IPS-11a (cell line): ENCODE data around the gene IL17REL.
A peak's percentile ranks its signal among the peaks of the same experiment; 100 is the strongest.

Source experiments
- H3K4me3 ChIP-seq: one replicate; pipeline ENCODE4 v1.5.1; 2013; ENCODE audit warnings: low read depth, low read length, control low read depth

Gene IL17REL

DNA sequence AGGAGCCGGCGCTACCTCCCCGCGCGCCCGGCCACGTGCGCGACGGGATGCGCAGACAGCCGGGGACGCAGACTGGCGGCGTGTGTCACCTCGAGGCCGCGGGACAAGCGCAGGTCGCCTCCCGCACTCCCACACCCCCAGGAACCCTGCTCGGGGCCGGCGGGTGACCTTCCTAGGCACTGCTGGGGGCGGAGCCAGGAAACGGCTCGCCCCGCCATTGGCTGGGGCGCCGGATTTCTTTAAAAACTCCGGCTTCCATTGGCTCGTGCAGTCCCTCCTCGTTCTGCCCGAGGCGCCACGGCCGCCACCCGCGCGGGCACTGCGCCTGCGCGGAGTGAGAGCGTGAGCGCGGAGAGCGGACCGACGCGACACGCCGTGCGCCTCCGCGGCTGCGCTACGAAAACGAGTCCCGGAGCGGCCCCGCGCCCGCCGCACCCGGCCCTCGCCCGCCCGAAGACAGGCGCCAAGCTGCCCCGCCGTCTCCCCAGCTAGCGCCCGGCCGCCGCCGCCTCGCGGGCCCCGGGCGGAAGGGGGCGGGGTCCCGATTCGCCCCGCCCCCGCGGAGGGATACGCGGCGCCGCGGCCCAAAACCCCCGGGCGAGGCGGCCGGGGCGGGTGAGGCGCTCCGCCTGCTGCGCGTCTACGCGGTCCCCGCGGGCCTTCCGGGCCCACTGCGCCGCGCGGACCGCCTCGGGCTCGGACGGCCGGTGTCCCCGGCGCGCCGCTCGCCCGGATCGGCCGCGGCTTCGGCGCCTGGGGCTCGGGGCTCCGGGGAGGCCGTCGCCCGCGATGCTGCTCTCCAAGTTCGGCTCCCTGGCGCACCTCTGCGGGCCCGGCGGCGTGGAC lies 52.2 kb downstream of the IL17REL start, which contains the start of gene PIM3:
PIM3 (plus strand) TSS at position 614 of the 846 bp plus-strand sequence; CDS start at position 790, 176 bp downstream.
- H3K4me3 ChIP-seq = peak within 1 kb of the TSS; percentile 72

DNA sequence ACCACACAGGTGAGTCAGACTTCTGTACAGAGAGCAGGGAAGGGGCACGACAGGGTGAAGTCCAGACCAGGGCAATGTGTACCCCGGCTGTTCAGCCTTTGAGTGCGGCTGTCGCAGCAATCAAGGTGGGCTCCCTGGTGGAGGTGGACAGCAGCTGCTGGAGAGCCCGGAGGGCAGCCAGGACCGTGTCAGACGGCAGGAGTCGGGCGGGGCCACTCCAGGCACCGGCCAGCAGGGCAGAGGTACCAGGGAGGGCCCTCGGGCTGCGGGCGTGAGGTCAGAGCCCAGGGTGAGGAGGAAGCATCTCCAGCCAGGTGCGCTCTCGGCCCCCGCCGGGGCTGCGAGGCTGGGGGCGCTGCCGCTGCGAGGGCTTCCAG lies 52.8 kb downstream of the IL17REL start:
- peak overlapping the region; percentile 72 for H3K4me3 ChIP-seq

DNA sequence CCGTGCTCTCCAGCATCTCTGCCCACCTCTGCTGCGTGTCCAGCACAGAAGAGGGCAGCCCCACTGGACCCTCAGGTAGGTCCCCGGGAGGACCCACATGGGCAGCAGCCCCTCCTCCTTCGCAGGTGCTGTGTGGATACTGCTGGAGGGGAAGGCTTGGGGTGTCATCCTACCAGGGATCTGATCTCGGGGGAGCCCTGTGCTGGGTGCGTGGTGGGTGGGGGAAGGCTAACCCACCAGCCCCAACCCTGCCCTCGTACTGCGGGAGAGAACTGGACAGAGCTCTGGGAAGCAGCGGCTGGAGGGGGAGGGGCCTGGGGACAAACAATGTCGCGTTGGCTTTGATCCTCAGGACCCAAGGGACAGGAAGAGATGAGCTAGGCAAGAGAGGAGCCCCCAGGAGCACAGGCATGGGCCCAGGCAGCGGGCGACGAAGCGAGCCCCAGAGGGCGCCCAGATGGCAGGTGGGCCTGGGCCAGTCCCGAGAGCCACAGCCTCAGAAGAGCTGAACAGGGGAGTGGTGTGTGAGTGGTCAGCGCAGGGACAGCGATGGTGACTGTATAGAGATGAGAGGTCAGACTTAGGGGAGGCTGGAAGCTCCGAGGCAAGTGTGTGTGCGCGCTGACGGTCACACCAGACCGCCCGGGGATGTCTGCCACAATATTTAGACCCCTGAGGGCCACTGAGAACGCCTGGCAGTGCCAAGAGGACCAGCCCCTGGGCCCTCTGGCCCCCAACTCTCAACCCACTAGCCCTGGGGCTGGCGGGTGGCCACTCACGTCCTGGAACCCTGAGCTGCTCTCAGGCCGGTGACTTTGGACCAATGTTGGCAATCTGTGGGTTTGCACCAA lies 53.4 kb downstream of the IL17REL start:
- no peak overlapping the region for H3K4me3 ChIP-seq

DNA sequence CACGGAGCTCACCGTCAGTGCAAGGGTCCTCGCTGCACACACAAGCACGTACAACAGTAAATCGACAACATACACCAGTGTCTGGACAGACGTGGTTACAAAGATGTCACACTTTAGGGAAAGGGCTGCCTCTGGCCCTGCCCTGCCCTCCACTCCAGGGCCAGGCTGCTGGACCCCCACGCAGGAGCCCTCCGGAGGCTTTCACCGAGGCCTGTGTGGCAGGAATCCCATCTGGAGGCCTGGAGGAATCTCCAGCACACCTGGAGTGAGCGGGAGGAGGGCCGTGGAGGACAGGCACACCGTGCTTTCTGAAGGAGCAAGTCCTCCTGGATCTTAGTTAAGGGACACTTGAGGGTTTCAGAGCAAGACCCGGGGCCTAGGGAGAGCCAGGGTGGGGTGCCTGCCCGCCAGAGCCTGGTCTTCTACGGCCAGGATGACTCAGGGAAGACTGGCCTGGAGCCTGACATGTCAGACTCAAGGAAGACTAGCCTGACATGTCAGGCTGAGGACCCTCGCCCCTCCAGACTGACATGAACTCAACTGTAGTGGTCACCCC lies 54.1 kb downstream of the IL17REL start:
- H3K4me3 ChIP-seq = no peak overlapping the region

DNA sequence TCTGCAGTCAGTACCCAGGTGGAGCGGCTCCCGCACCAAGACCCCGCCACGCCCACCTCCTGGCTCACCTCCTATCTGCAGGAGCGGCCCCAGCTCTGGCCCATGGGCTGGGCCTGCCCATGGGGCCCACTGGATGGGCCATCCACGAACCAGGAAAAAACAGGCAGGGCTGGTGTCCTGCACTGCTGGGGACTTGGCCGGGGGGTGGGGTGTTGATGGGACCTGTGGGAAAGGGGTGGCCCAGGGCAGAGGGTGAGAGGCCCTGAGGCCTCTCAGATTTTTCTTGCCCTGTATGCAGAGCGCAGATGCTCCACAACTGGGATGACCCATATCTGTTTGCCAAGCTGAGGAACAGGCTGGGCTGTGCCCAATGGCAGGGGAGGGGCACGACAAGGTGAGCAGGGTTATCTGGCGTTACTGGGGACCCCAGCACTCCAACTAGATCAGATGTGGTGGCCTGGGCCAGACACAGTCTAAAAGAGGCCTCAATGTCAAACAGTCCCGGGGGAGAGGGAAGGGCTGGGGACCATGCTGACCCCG lies 54.7 kb downstream of the IL17REL start:
- H3K4me3 ChIP-seq = no peak overlapping the region

DNA sequence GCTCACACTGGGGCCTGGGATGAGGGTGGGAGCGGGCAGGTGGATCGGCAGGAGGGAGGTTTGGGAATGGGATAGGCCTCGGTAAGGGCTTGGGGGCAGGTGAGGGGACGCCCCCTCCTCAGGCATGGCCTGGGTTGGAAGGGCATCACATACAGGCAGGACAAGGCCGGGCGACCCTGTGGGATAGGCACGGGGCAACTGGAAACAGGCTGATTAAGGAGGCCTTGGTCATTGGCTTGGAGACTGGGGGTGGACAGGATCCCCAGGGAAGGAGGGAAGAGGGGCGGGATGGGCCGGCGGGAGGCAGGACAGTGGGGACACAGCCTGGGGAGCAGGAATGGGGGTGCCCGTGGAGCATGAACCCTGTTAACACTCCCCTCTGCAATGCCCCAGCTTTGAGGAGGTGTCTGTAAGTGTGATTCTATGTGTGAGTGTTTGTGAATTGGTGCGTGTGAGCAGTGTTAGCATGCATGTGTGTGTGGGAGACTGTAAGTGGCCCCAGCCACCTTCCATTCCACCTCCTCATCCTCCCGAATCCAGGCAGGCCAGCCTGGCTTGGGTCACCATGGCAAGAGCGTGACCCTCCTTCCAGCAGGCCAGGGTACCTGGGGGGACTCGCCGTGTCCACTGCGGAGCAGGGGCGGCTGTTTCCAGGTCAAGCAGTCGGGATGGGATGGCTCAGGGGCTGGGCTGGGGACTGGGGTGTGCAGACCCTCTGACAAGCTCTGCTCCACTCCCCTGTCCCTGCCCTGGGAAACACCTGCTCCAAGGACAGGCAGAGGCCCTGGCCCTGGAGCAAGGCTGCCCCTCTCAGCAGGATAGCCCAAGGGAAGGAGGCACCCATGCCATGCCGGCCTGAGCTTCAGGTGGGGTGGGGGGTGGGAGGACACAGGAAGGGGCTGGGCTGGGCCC lies 55.4 kb downstream of the IL17REL start:
- no peak overlapping the region for H3K4me3 ChIP-seq

DNA sequence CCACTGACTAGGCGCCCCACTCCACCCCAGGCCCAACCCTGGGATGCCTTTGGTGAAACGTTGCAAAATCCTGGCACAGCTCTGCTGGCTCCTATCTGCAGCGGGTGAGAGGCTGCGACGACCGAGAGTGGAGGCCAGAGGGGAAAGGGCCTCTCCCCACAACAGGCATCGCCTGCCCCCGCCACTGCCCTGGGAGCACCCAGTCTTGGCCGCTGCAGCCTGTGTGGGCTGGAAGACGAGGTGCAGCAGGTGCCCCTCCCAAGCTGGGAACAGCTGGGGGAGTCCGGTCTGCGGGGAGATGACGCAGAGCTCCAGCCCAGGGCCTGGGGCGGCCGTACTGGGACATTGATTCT lies 56.2 kb downstream of the IL17REL start:
- H3K4me3 ChIP-seq = no peak overlapping the region

DNA sequence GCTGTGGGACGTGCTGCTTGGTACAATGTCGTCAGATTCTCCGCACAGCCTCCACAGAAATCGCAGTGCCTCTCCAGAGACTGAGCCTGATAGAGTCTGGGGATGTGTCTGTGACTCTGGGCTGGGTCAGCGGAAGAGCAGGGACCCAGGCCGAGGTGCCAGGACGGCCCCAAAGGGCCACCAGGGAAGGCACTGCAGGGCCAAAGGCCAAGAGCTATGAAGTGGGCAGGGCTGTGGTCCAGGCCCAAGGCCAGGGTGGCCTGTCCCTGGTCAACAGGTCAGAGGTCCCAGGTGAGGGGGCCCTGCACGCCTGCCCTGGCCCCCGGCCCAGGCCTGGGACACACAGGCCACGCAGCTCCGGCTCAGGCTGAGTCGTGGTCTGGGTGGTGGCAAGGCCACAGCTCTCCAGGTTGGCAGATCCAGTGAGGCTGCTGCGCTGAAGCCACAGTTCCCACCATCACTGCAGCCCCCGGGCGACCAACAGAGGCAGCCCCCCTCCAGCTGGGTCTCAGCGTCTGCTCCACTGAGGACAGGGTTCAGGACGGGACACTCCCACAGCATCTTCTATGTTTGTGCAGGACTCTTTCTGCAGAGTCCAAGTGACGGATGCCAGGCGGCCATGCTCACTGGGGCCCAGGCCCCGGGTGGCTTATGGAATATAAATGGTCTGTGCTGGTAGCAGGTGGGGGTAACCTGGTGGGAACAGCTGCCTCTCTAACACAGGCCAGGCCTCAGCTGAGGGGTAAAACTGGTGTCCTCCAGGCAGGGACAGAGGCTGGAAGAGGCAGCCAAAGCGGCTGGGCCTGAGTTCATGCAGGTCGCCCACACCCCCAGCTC lies 56.8 kb downstream of the IL17REL start:
- H3K4me3 ChIP-seq = no peak overlapping the region

DNA sequence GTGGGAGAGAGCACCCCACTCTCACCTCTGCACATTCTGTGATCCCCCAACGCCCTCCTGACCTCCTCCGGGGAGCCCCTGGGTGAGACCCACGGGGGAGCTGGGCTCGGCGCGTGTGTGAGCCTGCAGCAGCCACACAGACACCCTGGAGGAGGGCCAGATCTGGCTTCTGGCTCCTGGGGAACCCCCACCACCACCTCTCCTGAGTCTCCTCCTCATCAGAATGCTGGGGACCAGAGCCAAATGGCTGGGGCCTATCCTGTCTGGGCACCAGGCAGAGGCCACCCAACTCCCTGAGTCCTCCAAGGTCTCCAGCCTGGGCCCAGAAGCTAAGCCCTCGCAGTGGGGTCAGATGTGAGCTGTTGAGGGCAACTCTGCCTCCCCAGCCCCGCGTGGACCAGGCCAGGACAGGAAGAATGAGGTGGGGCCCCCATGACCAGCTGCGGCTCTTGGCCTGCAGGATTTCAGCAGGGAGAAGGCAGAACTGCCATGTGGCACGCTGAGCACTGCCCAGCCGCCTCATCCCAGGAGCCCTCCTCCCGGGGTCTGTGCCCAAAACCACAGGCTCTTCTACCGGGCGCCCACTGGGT lies 57.5 kb downstream of the IL17REL start:
- H3K4me3 ChIP-seq = no peak overlapping the region

DNA sequence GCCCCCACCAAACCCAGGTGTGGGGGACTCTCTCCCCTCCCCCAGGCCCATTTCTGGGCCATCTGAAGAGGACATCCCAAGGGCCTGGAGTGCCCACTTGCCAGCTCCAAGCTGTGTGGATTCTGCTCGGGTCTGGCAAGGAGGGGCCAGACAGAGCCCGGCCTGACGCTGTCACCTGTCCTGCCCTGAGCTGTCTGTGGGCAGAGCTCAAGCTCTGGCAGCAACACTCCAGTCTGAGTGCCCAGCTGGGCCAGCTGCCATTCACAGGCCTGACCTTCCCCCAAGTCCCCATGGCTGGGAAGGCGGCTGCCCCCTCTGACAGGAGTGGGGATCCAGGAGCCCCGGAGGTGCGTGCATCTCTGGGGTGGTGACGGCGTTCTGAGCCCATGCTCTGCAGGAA lies 58.2 kb downstream of the IL17REL start:
- no peak overlapping the region for H3K4me3 ChIP-seq

DNA sequence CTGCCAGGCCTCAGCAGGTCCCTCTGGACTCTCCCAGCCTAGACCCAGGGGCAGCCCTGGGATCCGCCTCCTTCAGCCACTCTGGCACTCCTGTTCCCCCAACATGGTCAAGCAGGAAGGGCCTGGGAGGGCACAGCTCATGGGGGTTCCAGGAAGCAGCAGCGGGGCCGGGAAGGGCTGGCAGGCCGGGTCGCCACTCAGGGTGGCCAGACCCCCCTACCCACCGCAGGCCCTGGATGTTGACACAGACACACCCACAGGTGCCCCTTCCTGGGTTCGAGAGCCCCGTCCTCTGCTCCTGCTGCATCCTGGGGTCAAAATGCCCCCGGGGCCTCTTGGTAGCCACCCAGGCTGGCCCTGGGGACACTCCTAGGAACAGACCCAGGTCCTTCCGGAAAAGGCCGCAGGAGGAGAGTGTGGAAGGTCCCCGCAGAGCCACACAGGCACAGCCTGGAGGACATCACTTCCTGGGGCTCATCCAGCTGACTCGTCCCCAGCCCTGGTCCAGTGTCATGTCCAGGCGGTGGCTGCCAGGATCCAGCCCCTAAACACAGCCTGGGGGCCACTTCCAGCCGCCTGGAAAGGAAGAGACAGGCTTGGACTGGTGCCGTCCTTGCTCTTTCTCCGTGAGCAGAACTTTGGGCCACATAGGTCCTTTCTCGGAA lies 58.8 kb downstream of the IL17REL start:
- no peak overlapping the region for H3K4me3 ChIP-seq

DNA sequence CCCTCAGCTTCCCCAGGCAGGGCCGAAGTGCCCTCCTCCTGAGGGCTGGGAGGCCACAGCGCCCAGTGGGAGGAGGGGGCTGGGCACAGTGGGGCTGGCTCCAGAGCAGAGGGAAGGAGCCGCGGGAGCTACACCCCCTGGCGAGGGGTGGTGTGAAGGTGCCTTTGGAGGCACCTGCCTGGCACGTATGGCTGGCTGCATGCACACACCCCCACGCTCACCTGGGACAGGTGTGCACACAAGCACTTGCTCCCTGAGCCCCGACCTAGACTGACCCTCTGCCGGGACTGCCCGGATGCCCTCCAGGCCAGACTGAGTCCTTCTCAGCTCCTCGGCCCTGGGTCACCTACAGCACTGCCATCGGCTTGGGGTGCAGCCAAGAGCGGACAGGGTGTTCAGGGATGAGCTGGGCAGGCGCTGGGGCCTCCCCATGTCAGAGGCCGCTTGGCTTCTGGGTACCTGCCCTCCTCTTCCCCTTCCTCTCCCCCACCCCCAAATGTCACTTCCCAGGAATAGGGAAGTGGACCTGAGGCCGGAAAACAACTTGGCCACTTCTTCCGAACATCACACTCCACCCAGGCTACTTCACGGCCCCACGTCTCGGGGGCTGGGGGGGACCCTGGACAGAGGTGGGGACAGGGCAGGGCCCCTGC lies 59.4 kb downstream of the IL17REL start:
- H3K4me3 ChIP-seq = no peak overlapping the region

DNA sequence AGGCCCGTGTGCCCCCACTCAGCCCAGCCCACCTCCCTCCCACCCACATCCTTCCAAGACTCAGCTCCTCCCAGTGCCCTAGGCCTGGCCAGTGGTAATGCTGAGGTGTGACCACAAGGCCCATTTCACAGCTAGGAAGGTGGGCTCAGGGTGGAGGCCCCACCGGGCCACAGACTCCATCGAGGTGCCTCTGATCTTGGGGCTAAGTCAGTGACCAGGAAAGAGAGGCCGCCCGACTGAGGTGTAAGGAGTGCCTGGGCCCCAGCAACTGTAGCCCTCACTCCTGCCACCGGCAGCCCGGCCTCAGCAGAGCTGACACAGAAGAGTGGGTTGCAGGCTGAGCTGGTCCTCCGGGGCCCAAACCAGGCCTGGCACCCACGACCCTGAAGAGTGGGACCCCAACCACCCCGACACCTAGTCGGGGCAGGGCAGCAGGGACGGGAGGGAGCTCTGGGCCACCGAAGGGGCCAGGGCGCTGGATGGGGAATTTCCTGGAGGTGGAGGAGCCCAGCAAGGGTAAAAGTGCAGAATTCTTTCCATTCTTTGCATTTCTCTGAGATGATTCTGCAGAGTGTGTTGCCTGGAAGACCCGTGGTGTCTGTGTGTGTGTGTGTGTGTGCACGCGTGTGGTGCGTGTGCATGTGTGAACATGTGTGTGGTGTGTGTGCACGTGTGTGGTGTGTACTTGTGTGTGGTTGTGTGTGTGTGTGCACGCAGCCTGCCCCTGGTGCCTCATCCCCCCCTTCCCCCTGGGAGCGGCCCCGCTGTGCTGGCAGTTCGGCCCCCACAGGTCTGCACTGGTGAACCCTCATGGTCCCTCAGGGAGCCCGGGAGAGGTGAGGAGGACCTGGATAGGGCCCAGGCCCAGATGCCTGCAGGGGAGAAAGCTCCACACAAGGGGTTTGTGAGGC lies 60.3 kb downstream of the IL17REL start:
- H3K4me3 ChIP-seq = no peak overlapping the region

DNA sequence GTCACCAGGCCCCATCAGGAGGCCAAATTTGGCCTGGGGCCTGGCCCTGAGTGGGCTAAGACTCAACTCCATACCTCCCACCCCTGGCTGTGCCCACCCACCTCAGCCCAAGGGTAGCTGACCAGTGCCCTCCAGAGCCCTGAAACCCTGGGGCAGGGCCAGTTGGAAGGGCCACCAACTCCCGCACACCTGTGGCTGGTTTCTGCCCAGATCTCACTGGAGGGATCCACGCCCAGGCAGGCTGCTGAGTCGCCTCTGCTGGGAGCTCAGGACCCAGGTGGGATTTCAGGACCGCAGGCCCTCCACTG lies 60.9 kb downstream of the IL17REL start:
- no peak overlapping the region for H3K4me3 ChIP-seq

DNA sequence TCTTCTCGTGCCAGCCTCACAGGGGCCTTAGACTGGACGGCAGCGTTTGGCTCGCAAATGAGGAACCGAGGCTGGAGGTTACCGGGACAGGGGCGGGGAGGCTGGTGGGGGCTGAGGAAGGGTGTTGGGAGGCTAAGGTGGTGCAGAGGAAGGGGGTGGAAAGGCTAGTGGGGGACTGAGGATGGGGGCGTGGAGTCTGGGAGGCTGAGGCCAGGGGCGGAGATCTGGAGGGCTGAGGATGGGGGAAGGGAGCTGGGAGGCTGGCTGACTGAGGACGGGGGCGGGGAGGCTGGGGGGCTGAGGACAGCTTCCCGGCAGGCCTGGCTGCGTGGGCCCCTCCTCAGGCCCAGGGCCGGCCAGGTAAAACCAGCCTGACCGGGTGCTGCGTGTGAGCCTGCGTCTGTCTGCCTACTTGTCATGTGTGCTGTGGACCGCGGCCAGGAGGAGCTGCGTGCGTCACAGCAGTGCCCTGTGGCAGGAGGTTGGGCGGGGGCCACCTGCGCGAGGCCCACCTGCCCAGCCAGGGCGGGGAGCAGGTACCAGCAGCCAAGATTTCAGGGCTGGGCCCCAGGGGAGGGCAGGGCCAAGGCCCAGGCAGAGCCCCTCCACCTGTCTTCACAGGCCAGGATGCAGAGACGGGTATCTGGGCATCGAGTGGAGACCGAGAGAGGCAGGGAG lies 61.4 kb downstream of the IL17REL start:
- no peak overlapping the region for H3K4me3 ChIP-seq

DNA sequence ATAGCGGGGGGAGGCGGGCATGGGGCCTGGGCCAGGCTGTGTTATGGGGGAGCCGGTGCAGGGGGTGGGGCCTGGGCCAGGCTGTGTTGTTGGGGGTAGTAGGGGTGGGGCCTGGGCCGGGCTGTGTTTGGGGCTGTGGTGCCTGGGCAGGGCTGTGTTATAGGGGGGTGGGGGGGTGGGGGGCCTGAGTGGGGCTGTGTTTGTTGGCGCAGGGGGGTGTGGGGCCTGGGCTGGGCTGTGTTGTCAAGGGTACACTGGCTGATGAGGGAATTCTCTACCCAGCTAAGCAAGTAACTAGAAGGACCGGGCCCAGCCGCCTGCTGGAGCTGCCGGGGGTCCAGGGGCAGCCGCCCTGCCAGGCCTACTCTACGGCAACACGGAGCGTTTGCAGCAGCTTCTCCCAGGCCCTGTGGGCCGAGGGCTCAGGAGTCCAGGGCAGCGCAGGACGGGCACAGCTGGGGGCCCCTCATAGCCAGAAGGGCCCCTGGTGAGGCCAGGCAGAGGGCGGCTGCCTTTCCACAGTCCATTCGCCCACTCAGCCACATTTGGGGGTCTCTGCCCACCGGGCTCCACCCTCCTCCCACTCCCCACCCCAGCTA lies 62.1 kb downstream of the IL17REL start:
- no peak overlapping the region for H3K4me3 ChIP-seq
